SU-DHL-6 (cell line): ENCODE measurements around the gene CTF1.

Experiments used
- H2AFZ ChIP-seq: fragments of 200-600 bp; sonication (generic); 2 replicates; pipeline ENCODE4 v1.6.1; 2014; ENCODE audit warnings: low read depth, mild to moderate bottlenecking, moderate library complexity, mixed read lengths, antibody characterized with exemption, low read length; ENCODE audit not compliant: severe bottlenecking
- H3F3A ChIP-seq: fragments of 200-600 bp; shearing (Covaris generic); 2 replicates; pipeline ENCODE4 v1.6.0; 2016; ENCODE audit warnings: antibody characterized with exemption, mild to moderate bottlenecking; ENCODE audit not compliant: insufficient read depth
- H3K27ac ChIP-seq: fragments of 200-600 bp; sonication (generic); 2 replicates; pipeline ENCODE4 v1.5.1; 2016; ENCODE audit warnings: low read depth, mild to moderate bottlenecking, low read length, moderate library complexity, mixed read lengths
- H3K27me3 ChIP-seq: fragments of 200-600 bp; sonication (generic), shearing (Covaris generic); 2 replicates; pipeline ENCODE4 v1.6.0; 2014; ENCODE audit warnings: mild to moderate bottlenecking, low read length
- H3K36me3 ChIP-seq: fragments of 200-600 bp; sonication (generic); 2 replicates; pipeline ENCODE4 v1.6.1; 2014; ENCODE audit warnings: mild to moderate bottlenecking, low read length, mixed read lengths
- H3K4me2 ChIP-seq: fragments of 300-600, 200-600 bp; shearing (Covaris generic), sonication (generic); 2 replicates; pipeline ENCODE4 v1.6.0; 2014; ENCODE audit warnings: low read length, low read depth, mild to moderate bottlenecking; ENCODE audit not compliant: poor library complexity, severe bottlenecking
- H3K4me3 ChIP-seq: fragments of 200-600 bp; sonication (generic); 2 replicates; pipeline ENCODE4 v1.5.1; 2014; ENCODE audit warnings: antibody characterized with exemption, low read length, mild to moderate bottlenecking, mixed read lengths; ENCODE audit not compliant: insufficient read depth, poor library complexity, severe bottlenecking
- H3K79me2 ChIP-seq: fragments of 200-600 bp; sonication (generic); 2 replicates; pipeline ENCODE4 v1.6.1; 2014; ENCODE audit warnings: mild to moderate bottlenecking, low read length, moderate library complexity; ENCODE audit not compliant: insufficient read depth
- H3K9ac ChIP-seq: fragments of 200-600 bp; sonication (generic); 2 replicates; pipeline ENCODE4 v1.7.0; 2014; ENCODE audit warnings: mild to moderate bottlenecking, low read length
- H3K9me2 ChIP-seq: fragments of 200-600 bp; sonication (generic); replicated peaks from 2 replicates; pipeline ENCODE4 v1.6.1; 2014; ENCODE audit warnings: low read length; ENCODE audit not compliant: insufficient read depth
- H3K9me3 ChIP-seq: fragments of 200-600 bp; sonication (generic); 2 replicates; pipeline ENCODE4 v1.6.1; 2014; ENCODE audit warnings: low read length, mixed read lengths; ENCODE audit not compliant: insufficient read depth
- H4K20me1 ChIP-seq: fragments of 200-600 bp; sonication (generic); 2 replicates; pipeline ENCODE4 v1.6.1; 2014; ENCODE audit warnings: low read depth, mild to moderate bottlenecking, antibody characterized with exemption, low read length, moderate library complexity, mixed read lengths
- EZH2phosphoT487 ChIP-seq: fragments of 200-600 bp; sonication (generic), shearing (Covaris generic); conservative IDR thresholded peaks from 2 replicates; pipeline ENCODE4 v1.6.1; 2018; ENCODE audit warnings: mild to moderate bottlenecking, antibody characterized with exemption, low read length, moderate library complexity, mixed read lengths
- TF ChIP-seq, protein P1 (sequence below): fragments of 200-600 bp; sonication (generic); IDR thresholded peaks from one replicate; pipeline ENCODE4 v1.5.1; 2017; ENCODE audit warnings: antibody characterized with exemption, mild to moderate bottlenecking, low read length, moderate library complexity; ENCODE audit not compliant: insufficient read depth, poor library complexity, severe bottlenecking

The CTF1 gene

DNA sequence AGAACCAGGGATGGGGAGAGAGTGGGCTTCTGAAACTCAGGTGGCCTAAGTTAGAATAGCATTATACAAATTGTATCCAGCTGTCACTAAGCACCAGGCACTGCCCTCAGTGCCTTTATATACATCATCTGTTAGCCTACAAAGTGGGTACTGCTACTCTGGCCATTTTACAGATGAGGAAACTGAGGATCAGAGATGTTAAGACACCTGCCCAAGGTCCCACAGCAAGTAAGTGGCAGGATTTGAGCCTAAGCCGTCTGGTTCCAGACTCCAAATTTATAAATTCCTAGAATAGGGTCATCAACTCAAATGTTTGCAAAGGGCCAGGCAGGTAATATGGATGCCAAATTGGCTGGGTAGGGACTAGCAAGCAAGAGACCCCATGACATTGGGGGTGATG, 54.8 kb downstream of the CTF1 start:
- Histone ChIP-seq H3K4me3 (no peak overlapping the region), H3K27ac (no peak overlapping the region), H3F3A (peaks cover 4% of the 10 kb centered on the region; the same call in 1 of the 2 replicates), H3K9me2 (no peaks in the 10 kb centered on the region), H3K27me3 (no peaks in the 10 kb centered on the region), H3K4me2 (no peak overlapping the region), H3K36me3 (no peaks in the 10 kb centered on the region), H3K79me2 (0 out of 2 replicates have a peak, but pooled peaks cover 3% of the 10 kb centered on the region), H2AFZ (no peak overlapping the region), H3K9ac (no peak overlapping the region), H3K9me3 (no peaks in the 10 kb centered on the region), H4K20me1 (no peaks in the 10 kb centered on the region)
- TF ChIP-seq, protein P1, sequence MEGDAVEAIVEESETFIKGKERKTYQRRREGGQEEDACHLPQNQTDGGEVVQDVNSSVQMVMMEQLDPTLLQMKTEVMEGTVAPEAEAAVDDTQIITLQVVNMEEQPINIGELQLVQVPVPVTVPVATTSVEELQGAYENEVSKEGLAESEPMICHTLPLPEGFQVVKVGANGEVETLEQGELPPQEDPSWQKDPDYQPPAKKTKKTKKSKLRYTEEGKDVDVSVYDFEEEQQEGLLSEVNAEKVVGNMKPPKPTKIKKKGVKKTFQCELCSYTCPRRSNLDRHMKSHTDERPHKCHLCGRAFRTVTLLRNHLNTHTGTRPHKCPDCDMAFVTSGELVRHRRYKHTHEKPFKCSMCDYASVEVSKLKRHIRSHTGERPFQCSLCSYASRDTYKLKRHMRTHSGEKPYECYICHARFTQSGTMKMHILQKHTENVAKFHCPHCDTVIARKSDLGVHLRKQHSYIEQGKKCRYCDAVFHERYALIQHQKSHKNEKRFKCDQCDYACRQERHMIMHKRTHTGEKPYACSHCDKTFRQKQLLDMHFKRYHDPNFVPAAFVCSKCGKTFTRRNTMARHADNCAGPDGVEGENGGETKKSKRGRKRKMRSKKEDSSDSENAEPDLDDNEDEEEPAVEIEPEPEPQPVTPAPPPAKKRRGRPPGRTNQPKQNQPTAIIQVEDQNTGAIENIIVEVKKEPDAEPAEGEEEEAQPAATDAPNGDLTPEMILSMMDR = no peak
- TF ChIP-seq EZH2phosphoT487 = no peak

DNA sequence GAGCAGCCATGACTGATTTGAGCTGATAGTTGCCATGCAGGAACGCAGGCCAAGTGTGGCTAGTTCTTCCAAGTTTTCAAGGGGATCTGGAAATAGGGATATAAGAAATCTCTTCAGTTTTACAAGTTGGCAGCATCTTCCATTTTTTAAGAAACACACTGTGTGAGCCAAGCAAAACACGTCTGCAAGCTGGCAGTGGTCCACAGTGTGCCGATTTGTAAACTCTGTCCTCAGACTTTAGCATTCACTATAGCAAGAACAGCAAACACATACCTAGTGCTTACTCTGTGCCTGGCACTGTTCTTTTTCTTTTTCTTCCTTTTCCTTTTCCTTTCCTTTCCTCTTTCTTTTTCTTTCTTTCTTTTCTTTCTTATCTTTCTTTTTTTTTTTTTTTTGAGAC, 55.3 kb downstream of the CTF1 start:
- no peak overlapping the region for H3K4me2 ChIP-seq
- no peak overlapping the region for H2AFZ ChIP-seq
- H3K27ac ChIP-seq = no peak overlapping the region
- TF ChIP-seq, protein P1 = no peak
- TF ChIP-seq EZH2phosphoT487 = no peak
- H3K9me2 ChIP-seq = no peaks in the 10 kb centered on the region
- H3K4me3 ChIP-seq = no peak overlapping the region
- no peak overlapping the region for H3K9ac ChIP-seq
- H3K9me3 ChIP-seq = no peaks in the 10 kb centered on the region
- no peaks in the 10 kb centered on the region for H3K27me3 ChIP-seq
- H3F3A ChIP-seq = peaks cover 4% of the 10 kb centered on the region; the same call in 1 of the 2 replicates
- H4K20me1 ChIP-seq = no peaks in the 10 kb centered on the region
- 0 out of 2 replicates have a peak, but pooled peaks cover 3% of the 10 kb centered on the region for H3K79me2 ChIP-seq
- H3K36me3 ChIP-seq = no peaks in the 10 kb centered on the region

DNA sequence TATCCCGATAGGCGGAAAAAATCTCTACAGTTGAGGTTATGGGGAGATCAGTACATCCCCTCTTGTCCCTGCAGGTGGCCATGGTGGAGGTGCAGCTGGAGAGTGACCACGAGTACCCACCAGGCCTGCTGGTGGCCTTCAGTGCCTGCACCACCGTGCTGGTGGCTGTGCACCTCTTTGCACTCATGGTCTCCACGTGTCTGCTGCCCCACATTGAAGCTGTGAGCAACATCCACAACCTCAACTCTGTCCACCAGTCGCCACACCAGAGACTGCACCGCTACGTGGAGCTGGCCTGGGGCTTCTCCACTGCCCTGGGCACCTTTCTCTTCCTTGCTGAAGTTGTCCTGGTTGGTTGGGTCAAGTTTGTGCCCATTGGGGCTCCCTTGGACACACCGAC, 56.7 kb downstream of the CTF1 start:
- Histone ChIP-seq H3K4me2 (no peak overlapping the region), H3K36me3 (no peaks in the 10 kb centered on the region), H4K20me1 (no peaks in the 10 kb centered on the region), H3F3A (peaks cover 4% of the 10 kb centered on the region; the same call in 1 of the 2 replicates), H3K27me3 (no peaks in the 10 kb centered on the region), H2AFZ (no peak overlapping the region), H3K4me3 (no peak overlapping the region), H3K79me2 (0 out of 2 replicates have a peak, but pooled peaks cover 3% of the 10 kb centered on the region), H3K9me3 (no peaks in the 10 kb centered on the region), H3K27ac (no peak overlapping the region), H3K9me2 (no peaks in the 10 kb centered on the region), H3K9ac (no peak overlapping the region)
- no peak for TF ChIP-seq EZH2phosphoT487
- TF ChIP-seq, protein P1 = no peak
